DND-41 (cell line): ENCODE results near the gene TMEM11.

ENCODE experiments used
- ATAC-seq: fragments of 200-7000 bp; cut with Tn5 transposase; 3 replicates; pipeline ENCODE4 v1.9.1; 2021; ENCODE audit warnings: low read depth; ENCODE audit not compliant: insufficient read depth
- DNase-seq: peaks from one replicate; pipeline ENCODE4 v3.0.0-alpha.2; 2020
- H2AFZ ChIP-seq: 2 replicates; pipeline ENCODE4 v1.6.0; 2012; ENCODE audit warnings: low read depth, low read length
- H3K27ac ChIP-seq: 2 replicates; pipeline ENCODE4 v1.5.1; 2012; ENCODE audit warnings: low read length, inconsistent platforms
- H3K27me3 ChIP-seq: fragments of 200-600 bp; sonication (generic); 2 replicates; pipeline ENCODE4 v1.6.0; 2012; ENCODE audit warnings: low read length, mild to moderate bottlenecking, inconsistent platforms; ENCODE audit not compliant: insufficient read depth, poor library complexity
- H3K36me3 ChIP-seq: 2 replicates; pipeline ENCODE4 v1.5.1; 2012; ENCODE audit warnings: low read length, inconsistent platforms; ENCODE audit not compliant: insufficient read depth
- H3K4me1 ChIP-seq: 2 replicates; pipeline ENCODE4 v1.5.1; 2012; ENCODE audit warnings: mild to moderate bottlenecking, low read length; ENCODE audit not compliant: insufficient read depth
- H3K4me2 ChIP-seq: 2 replicates; pipeline ENCODE4 v1.6.0; 2012; ENCODE audit warnings: mild to moderate bottlenecking, moderate library complexity, low read length, inconsistent platforms; ENCODE audit not compliant: insufficient read depth
- H3K4me3 ChIP-seq, 2 experiments: fragments of 200-600 bp in 1 of 2; shearing (Covaris generic) in 1 of 2; 2 replicates each; pipeline ENCODE4 v1.5.1; 2012 to 2016; ENCODE audit warnings: inconsistent platforms in 2 of 2, low read length in 2 of 2, mild to moderate bottlenecking in 2 of 2, low read depth in 1 of 2, moderate library complexity in 1 of 2
- H3K79me2 ChIP-seq: 2 replicates; pipeline ENCODE4 v1.6.0; 2012; ENCODE audit warnings: low read length, inconsistent platforms; ENCODE audit not compliant: insufficient read depth
- H3K9ac ChIP-seq: 2 replicates; pipeline ENCODE4 v1.6.0; 2012; ENCODE audit warnings: low read depth, mild to moderate bottlenecking, inconsistent platforms, low read length, moderate library complexity
- H3K9me3 ChIP-seq: 2 replicates; pipeline ENCODE4 v1.5.1; 2012; ENCODE audit warnings: low read length, moderate library complexity, mild to moderate bottlenecking, inconsistent platforms; ENCODE audit not compliant: insufficient read depth, severe bottlenecking
- H4K20me1 ChIP-seq: 2 replicates; pipeline ENCODE4 v1.6.0; 2012; ENCODE audit warnings: low read length; ENCODE audit not compliant: insufficient read depth
- CTCF ChIP-seq: IDR thresholded peaks from 2 replicates; pipeline ENCODE4 v1.5.1; 2012; ENCODE audit warnings: borderline replicate concordance, low read length, moderate library complexity, mild to moderate bottlenecking; ENCODE audit not compliant: poor library complexity, severe bottlenecking; ENCODE audit errors: extremely low read depth
- EZH2 ChIP-seq: IDR thresholded peaks from 3 replicates; pipeline ENCODE4 v1.6.1; 2012; ENCODE audit warnings: borderline replicate concordance, low read depth, mild to moderate bottlenecking, moderate library complexity, low read length, inconsistent platforms; ENCODE audit not compliant: severe bottlenecking

Gene TMEM11

GRCh38 chr17:21214015-21214776 is at the start of gene TMEM11:
TSS of gene TMEM11 (minus strand) at chr17:21214161. CDS start at chr17:21214152, 9 bp downstream.
- Histone ChIP-seq H3K9ac (peak within 1 kb of the TSS; percentile 98), H3K4me1 (peaks cover 47% of the 10 kb centered on the region), H2AFZ (peak within 1 kb of the TSS; percentile 90), H3K4me2 (peak within 1 kb of the TSS; percentile 86), H3K27me3 (no peaks in the 10 kb centered on the region), H3K27ac (peak within 1 kb of the TSS; percentile 93), H3K4me3 (peak within 1 kb of the TSS; percentile 88 to 99), H3K79me2 (peaks cover 95% of the 10 kb centered on the region), H4K20me1 (peaks cover 52% of the 10 kb centered on the region), H3K9me3 (no peaks in the 10 kb centered on the region), H3K36me3 (peaks cover 50% of the 10 kb centered on the region)
- TF ChIP-seq EZH2: no peak
- no peak for TF ChIP-seq CTCF
- peak; percentile 94 for DNase-seq
- peak; percentile 92 for ATAC-seq

DNA sequence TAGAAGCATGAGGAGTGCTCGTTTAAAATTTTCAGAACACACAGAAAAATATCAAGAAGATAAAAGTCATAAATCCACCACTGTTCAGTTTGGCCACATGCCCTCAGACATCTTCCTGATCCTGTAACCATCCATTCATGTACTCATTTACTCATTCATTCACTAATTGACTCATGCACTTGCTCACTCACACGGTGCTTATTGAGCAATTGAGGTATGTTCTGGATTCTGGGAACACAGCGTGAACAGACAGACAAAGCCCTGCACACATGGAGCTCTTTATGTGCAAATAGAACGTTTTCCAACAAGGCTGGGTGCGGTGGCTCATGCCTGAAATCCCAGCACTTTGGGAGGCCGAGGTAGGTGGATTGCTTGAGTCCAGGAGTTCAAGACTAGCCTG is 49.4 kb upstream of the TMEM11 start:
- Histone ChIP-seq H3K4me3 (no peak overlapping the region), H3K4me2 (no peak overlapping the region), H3K27me3 (no peaks in the 10 kb centered on the region), H3K36me3 (no peaks in the 10 kb centered on the region), H4K20me1 (no peaks in the 10 kb centered on the region), H3K27ac (no peak overlapping the region), H2AFZ (no peak overlapping the region; the same call in 1 of the 2 replicates), H3K9me3 (no peaks in the 10 kb centered on the region), H3K9ac (no peak overlapping the region), H3K79me2 (no peaks in the 10 kb centered on the region), H3K4me1 (peaks cover 3% of the 10 kb centered on the region; the same call in 1 of the 2 replicates)
- DNase-seq: no peak
- TF ChIP-seq CTCF (no peak), EZH2 (no peak)
- no peak for ATAC-seq

DNA sequence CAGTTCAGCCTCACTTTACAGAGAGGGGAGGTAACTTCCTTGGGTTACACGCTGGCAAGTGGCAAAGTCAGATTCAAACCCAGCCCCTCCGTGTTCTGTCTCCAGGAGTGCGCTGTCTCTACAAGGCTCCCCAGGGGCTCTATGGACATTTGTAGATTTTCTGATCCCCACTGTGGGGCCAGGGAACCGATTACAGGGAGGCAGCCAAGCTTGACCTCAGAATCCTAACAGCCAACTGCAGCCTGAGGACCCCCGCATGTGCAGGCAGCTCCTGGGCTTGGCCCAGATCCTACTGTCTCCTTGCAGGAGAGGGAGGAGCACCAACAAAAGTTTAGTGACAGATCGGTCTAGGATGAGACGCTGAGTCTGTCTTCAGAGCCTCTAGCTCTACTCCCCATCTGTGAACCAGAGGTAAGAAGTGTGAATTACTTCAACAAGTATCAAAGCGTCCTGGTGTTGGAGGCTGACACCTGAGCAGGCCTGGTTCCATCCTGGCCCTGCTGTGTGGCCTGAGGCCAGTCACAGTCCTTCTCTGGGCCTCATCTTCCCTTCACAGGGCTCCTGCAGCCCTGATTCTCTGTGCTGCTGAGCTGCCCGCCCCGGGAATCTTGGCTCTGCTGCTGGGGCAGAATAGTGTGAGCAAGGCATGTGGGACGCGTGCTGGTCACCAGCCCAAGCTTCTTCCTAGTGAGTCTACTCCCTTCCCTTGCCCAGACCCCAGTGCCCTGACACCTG is 48.5 kb upstream of the TMEM11 start:
- no peaks in the 10 kb centered on the region for H3K27me3 ChIP-seq
- DNase-seq (no peak), ATAC-seq (no peak)
- H3K4me2 ChIP-seq: no peak overlapping the region
- no peaks in the 10 kb centered on the region for H3K36me3 ChIP-seq
- no peaks in the 10 kb centered on the region for H3K4me1 ChIP-seq
- no peak overlapping the region for H2AFZ ChIP-seq
- no peaks in the 10 kb centered on the region for H3K79me2 ChIP-seq
- no peaks in the 10 kb centered on the region for H4K20me1 ChIP-seq
- TF ChIP-seq CTCF (no peak), EZH2 (no peak)
- no peak overlapping the region for H3K9ac ChIP-seq
- no peak overlapping the region for H3K4me3 ChIP-seq
- H3K9me3 ChIP-seq: no peaks in the 10 kb centered on the region
- H3K27ac ChIP-seq: no peak overlapping the region
